HEK293T (cell line): Measurements from ENCODE around the gene PDLIM3.

ENCODE experiments used
- CTCF ChIA-PET: fragments of 350-600 bp; formaldehyde crosslinking; extraction: SDS; loops from one replicate; lab custom pipeline; 2021; ENCODE audit warnings: antibody characterized with exemption, inconsistent platforms; lab: Yijun Ruan, JAX
- POLR2A ChIA-PET: fragments of 350-600 bp; formaldehyde crosslinking; extraction: SDS; loops from one replicate; lab custom pipeline; 2020; ENCODE audit warnings: antibody characterized with exemption, inconsistent platforms; lab: Yijun Ruan, JAX
- DNase-seq: peaks from one replicate; pipeline ENCODE4 v3.0.0; 2012; ENCODE audit warnings: mixed read lengths; ENCODE audit errors: extremely low spot score
- ARNT ChIP-seq: fragments of 450-650 bp; IDR thresholded peaks from 2 replicates; pipeline ENCODE4 v1.6.1; 2017; ENCODE audit warnings: mild to moderate bottlenecking
- BHLHE40 ChIP-seq: fragments of 450-650 bp; IDR thresholded peaks from 2 replicates; pipeline ENCODE4 v1.6.1; 2016; ENCODE audit warnings: mild to moderate bottlenecking, moderate library complexity, borderline replicate concordance
- CTBP1 ChIP-seq: fragments of 450-650 bp; IDR thresholded peaks from 2 replicates; pipeline ENCODE4 v1.6.1; 2016; ENCODE audit warnings: borderline replicate concordance
- ELF4 ChIP-seq: fragments of 450-650 bp; IDR thresholded peaks from 2 replicates; pipeline ENCODE4 v1.6.1; 2017; ENCODE audit warnings: antibody characterized with exemption
- FOXA1 ChIP-seq: fragments of 450-650 bp; IDR thresholded peaks from 2 replicates; pipeline ENCODE4 v1.6.1; 2016; ENCODE audit warnings: mild to moderate bottlenecking
- FOXK2 ChIP-seq: fragments of 450-650 bp; IDR thresholded peaks from 2 replicates; pipeline ENCODE4 v1.6.1; 2016; ENCODE audit warnings: mild to moderate bottlenecking
- FOXM1 ChIP-seq: fragments of 450-650 bp; IDR thresholded peaks from 2 replicates; pipeline ENCODE4 v1.6.1; 2017; ENCODE audit warnings: mild to moderate bottlenecking, borderline replicate concordance
- HDGF ChIP-seq: fragments of 450-650 bp; IDR thresholded peaks from 2 replicates; pipeline ENCODE4 v1.6.1; 2017; ENCODE audit warnings: antibody characterized with exemption, borderline replicate concordance
- L3MBTL2 ChIP-seq: fragments of 450-650 bp; conservative IDR thresholded peaks from 2 replicates; pipeline ENCODE4 v1.6.1; 2016; ENCODE audit warnings: mild to moderate bottlenecking
- LEF1 ChIP-seq: fragments of 450-650 bp; IDR thresholded peaks from 2 replicates; pipeline ENCODE4 v1.6.1; 2017; ENCODE audit warnings: mild to moderate bottlenecking, borderline replicate concordance
- NFRKB ChIP-seq: fragments of 450-650 bp; IDR thresholded peaks from 2 replicates; pipeline ENCODE4 v1.6.1; 2016; ENCODE audit warnings: mild to moderate bottlenecking, moderate library complexity
- SP1 ChIP-seq: fragments of 450-650 bp; IDR thresholded peaks from 2 replicates; pipeline ENCODE4 v1.6.1; 2017
- SUZ12 ChIP-seq: fragments of 450-650 bp; IDR thresholded peaks from 2 replicates; pipeline ENCODE4 v1.6.1; 2016; ENCODE audit warnings: mild to moderate bottlenecking
- TARDBP ChIP-seq: fragments of 450-650 bp; IDR thresholded peaks from 2 replicates; pipeline ENCODE4 v1.6.1; 2016
- ZNF384 ChIP-seq: fragments of 450-650 bp; IDR thresholded peaks from 2 replicates; pipeline ENCODE4 v1.6.1; 2016
- TF ChIP-seq, protein P1 (sequence below): fragments of 450-650 bp; IDR thresholded peaks from 2 replicates; pipeline ENCODE4 v1.6.1; 2016

PDLIM3 gene

DNA sequence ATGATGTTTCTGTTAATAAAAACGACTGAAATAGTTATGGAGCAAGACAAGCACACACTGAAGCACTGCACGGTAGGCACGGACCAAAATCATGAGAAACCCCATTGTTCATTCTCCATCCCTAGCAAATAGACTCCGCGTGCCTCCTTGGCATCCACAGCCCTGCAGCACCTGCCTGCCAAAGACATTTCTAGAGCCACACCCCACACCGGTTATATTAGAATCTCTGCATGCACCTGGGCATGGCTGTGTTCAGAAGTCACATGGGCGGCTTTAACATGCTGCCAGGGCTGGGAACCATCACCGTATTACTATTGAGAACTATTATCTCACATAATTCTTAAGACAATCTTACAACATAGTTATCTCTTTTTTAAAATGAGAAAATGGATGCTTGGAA is 5.9 kb downstream of the PDLIM3 start:
- DNase-seq, result no peak
- TF ChIP-seq NFRKB (no peak), FOXM1 (no peak), L3MBTL2 (no peak), ELF4 (no peak), SUZ12 (no peak), TARDBP (no peak), CTBP1 (no peak), HDGF (no peak), SP1 (no peak), ZNF384 (no peak), FOXK2 (no peak), LEF1 (no peak), BHLHE40 (no peak), FOXA1 (no peak), ARNT (no peak)
- TF ChIP-seq, protein P1, sequence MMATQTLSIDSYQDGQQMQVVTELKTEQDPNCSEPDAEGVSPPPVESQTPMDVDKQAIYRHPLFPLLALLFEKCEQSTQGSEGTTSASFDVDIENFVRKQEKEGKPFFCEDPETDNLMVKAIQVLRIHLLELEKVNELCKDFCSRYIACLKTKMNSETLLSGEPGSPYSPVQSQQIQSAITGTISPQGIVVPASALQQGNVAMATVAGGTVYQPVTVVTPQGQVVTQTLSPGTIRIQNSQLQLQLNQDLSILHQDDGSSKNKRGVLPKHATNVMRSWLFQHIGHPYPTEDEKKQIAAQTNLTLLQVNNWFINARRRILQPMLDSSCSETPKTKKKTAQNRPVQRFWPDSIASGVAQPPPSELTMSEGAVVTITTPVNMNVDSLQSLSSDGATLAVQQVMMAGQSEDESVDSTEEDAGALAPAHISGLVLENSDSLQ, result no peak
- ChIA-PET POLR2A (no interaction called here), CTCF (no interaction called here)

GRCh38 chr4:185524888-185525863 is 10.1 kb downstream of the PDLIM3 start:
- POLR2A ChIA-PET, result interaction anchor here (0.9 to 1.6 kb wide), 2 partner anchors 10 to 226 kb away, joined by 3 to 4 read pairs; partner anchors contain the start of gene PDLIM3
- CTCF ChIA-PET, result interaction anchor here (1.0 kb wide), 1 partner anchor 13 kb away, joined by 3 read pairs; no protein-coding TSS in a partner anchor
- no peak for DNase-seq
- no peak for TF ChIP-seq FOXK2

GRCh38 chr4:185523862-185524261 is 11.4 kb downstream of the PDLIM3 start:
- ChIA-PET POLR2A (interaction anchor here (1.6 kb wide), 1 partner anchor 11 kb away, joined by 4 read pairs; the partner anchor contains the start of gene PDLIM3), CTCF (no interaction called here)
- TF ChIP-seq FOXM1 (no peak), ARNT (no peak), FOXA1 (no peak), SUZ12 (no peak), NFRKB (no peak), LEF1 (no peak), L3MBTL2 (no peak), TARDBP (no peak), CTBP1 (no peak), HDGF (no peak), ZNF384 (no peak), FOXK2 (no peak), BHLHE40 (no peak), ELF4 (no peak), SP1 (no peak)
- TF ChIP-seq, protein P1, result no peak
- DNase-seq, result no peak

- CTCF ChIA-PET, result no interaction called here
- POLR2A ChIA-PET, result no interaction called here
- TF ChIP-seq L3MBTL2 (no peak), FOXA1 (no peak), ZNF384 (no peak)
- DNase-seq, result no peak
These were observed 12.9 kb downstream of the PDLIM3 start for GRCh38 chr4:185522451-185522850.

- CTCF ChIA-PET, result no interaction called here
- POLR2A ChIA-PET, result no interaction called here
- no peak for DNase-seq
These were observed 15.2 kb downstream of the PDLIM3 start for GRCh38 chr4:185520119-185520518.

DNA sequence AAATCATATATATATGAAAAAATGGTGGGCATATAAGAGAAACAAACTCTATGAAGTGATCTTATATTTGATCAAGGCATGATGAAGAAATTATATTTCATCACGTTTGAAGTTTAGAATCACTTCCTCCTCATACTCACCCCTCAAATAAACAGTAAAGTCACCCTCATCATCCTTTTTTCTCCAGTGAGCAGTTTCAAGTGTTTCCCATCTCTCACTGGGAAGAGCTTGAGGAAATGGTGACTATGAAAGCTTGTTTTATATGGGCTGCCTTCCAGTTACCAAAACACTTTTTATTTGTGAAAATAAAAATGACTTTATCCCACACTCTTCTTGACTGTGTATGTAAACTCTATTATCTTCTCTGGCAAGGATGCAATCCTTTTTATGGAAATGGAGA is 16.8 kb downstream of the PDLIM3 start:
- ChIA-PET POLR2A (interaction anchor here (0.9 kb wide), 1 partner anchor 17 kb away, joined by 3 read pairs; the partner anchor contains the start of gene PDLIM3), CTCF (no interaction called here)
- TF ChIP-seq FOXM1 (no peak), SUZ12 (no peak), FOXK2 (no peak), FOXA1 (no peak), LEF1 (no peak), CTBP1 (no peak), ZNF384 (no peak), SP1 (no peak), ELF4 (no peak), ARNT (no peak)
- DNase-seq, result no peak

More at GRCh38 chr4:185520119-185520518, 15.2 kb downstream of the PDLIM3 start:
- TF ChIP-seq CTBP1 (no peak), SUZ12 (no peak), SP1 (no peak), HDGF (no peak), FOXA1 (no peak), L3MBTL2 (no peak), ELF4 (no peak), LEF1 (no peak), FOXK2 (no peak), NFRKB (no peak), FOXM1 (no peak), ZNF384 (no peak), TARDBP (no peak)

- no peak for TF ChIP-seq SUZ12
- CTCF ChIA-PET, result no interaction called here
- POLR2A ChIA-PET, result no interaction called here
- DNase-seq, result no peak
These were observed 17.2 kb downstream of the PDLIM3 start for GRCh38 chr4:185518069-185518468.
